Endothelial cell of umbilical vein (primary cell): ENCODE data around the gene PRKCQ. TPM values are rescaled to one million over a fixed set of nuclear protein-coding genes. Genes with fewer than 3 reads are reported as not detected.

Experiments used
- BruUV-seq: library from RNA; stranded (reverse); fragments of 400-500 nt; replicated peaks from 2 replicates; lab custom pipeline; 2021; lab: Mats Ljungman, UMichigan
- CTCF ChIA-PET: fragments of 300-600, 350-600 bp; sonication (Branson Sonifier 250); formaldehyde crosslinking; loops from one replicate; lab custom pipeline; 2021; ENCODE audit warnings: antibody characterized with exemption, inconsistent platforms; lab: Charles Lee
- POLR2A ChIA-PET: fragments of 300-600, 350-600 bp; sonication (Branson Sonifier 250); formaldehyde crosslinking; loops from one replicate; lab custom pipeline; 2021; ENCODE audit warnings: antibody characterized with exemption, inconsistent platforms; lab: Charles Lee
- DNase-seq: peaks from one replicate; pipeline ENCODE4 v3.0.0-alpha.2; 2011; ENCODE audit warnings: low read depth, low spot score
- FAIRE-seq: peaks from 2 replicates; lab custom pipeline; 2011; peaks lifted over from hg19 to GRCh38; lab: Jason Lieb, UNC
- H2AFZ ChIP-seq: 2 replicates; pipeline ENCODE4 v1.6.0; 2012; ENCODE audit warnings: low read depth, low read length, control low read depth, inconsistent platforms
- H3K27ac ChIP-seq: 2 replicates; pipeline ENCODE4 v1.5.1; 2011; ENCODE audit warnings: low read depth, mild to moderate bottlenecking, control low read depth, low read length, moderate library complexity; ENCODE audit not compliant: insufficient read depth
- H3K27me3 ChIP-seq, 2 experiments: 2 replicates each; pipeline versions ENCODE4 v1.6.0 to v1.6.1; 2011; ENCODE audit warnings: low read length in 2 of 2, mixed read lengths in 1 of 2; ENCODE audit not compliant: control insufficient read depth in 2 of 2, insufficient read depth in 2 of 2
- H3K36me3 ChIP-seq, 2 experiments: 2 replicates in 1 of 2; 3 replicates in 1 of 2; pipeline ENCODE4 v1.5.1; 2011; ENCODE audit warnings: low read length in 2 of 2, mild to moderate bottlenecking in 1 of 2, moderate library complexity in 1 of 2; ENCODE audit not compliant: control insufficient read depth in 2 of 2, insufficient read depth in 2 of 2; ENCODE audit errors: extremely low read depth in 1 of 2
- H3K4me1 ChIP-seq: 3 replicates; pipeline ENCODE4 v1.5.1; 2011; ENCODE audit warnings: mild to moderate bottlenecking, low read length; ENCODE audit not compliant: control insufficient read depth, insufficient read depth; ENCODE audit errors: extremely low read depth
- H3K4me2 ChIP-seq: 2 replicates; pipeline ENCODE4 v1.6.1; 2011; ENCODE audit warnings: low read length, control low read depth, mixed read lengths; ENCODE audit not compliant: insufficient read depth
- H3K4me3 ChIP-seq, 3 experiments: fragments of 200-600 bp in 1 of 3; sonication (generic), shearing (Covaris generic) in 1 of 3; replicated peaks in 1 of 3; 2 replicates each; pipeline ENCODE4 v1.5.1; 2011 to 2016; ENCODE audit warnings: control low read depth in 3 of 3, low read length in 3 of 3, mild to moderate bottlenecking in 2 of 3, inconsistent platforms in 1 of 3, low read depth in 1 of 3, moderate library complexity in 1 of 3; ENCODE audit not compliant: insufficient read depth in 1 of 3
- H3K79me2 ChIP-seq: 2 replicates; pipeline ENCODE4 v1.6.0; 2012; ENCODE audit warnings: low read length, inconsistent platforms; ENCODE audit not compliant: control insufficient read depth, insufficient read depth
- H3K9ac ChIP-seq: replicated peaks from 2 replicates; pipeline ENCODE3; 2011; ENCODE audit warnings: low read length, control low read depth; ENCODE audit not compliant: insufficient read depth; ENCODE audit errors: extremely low read depth
- H3K9me1 ChIP-seq: replicated peaks from 3 replicates; pipeline ENCODE4 v1.6.0; 2011; ENCODE audit warnings: mild to moderate bottlenecking, low read length; ENCODE audit not compliant: control insufficient read depth, insufficient read depth; ENCODE audit errors: extremely low read depth
- H3K9me3 ChIP-seq: replicated peaks from 2 replicates; pipeline ENCODE4 v1.5.1; 2012; ENCODE audit warnings: low read length, inconsistent platforms; ENCODE audit not compliant: control insufficient read depth, insufficient read depth
- H4K20me1 ChIP-seq: replicated peaks from 2 replicates; pipeline ENCODE3; 2011; ENCODE audit warnings: mild to moderate bottlenecking, low read length; ENCODE audit not compliant: control insufficient read depth, insufficient read depth; ENCODE audit errors: extremely low read depth
- EZH2 ChIP-seq: IDR thresholded peaks from 2 replicates; pipeline ENCODE4 v1.6.1; 2012; ENCODE audit warnings: borderline replicate concordance, low read depth, mild to moderate bottlenecking, moderate library complexity, low read length, inconsistent platforms; ENCODE audit not compliant: severe bottlenecking
- FOS ChIP-seq: IDR thresholded peaks from 2 replicates; pipeline ENCODE4 v1.6.1; 2011; ENCODE audit warnings: mild to moderate bottlenecking, low read length, moderate library complexity, borderline replicate concordance; ENCODE audit not compliant: insufficient read depth
- GATA2 ChIP-seq: IDR thresholded peaks from 2 replicates; pipeline ENCODE4 v1.7.0; 2011; ENCODE audit warnings: low read depth, mild to moderate bottlenecking, moderate library complexity, mixed read lengths, low read length; ENCODE audit not compliant: insufficient read length, insufficient read depth
- JUN ChIP-seq: IDR thresholded peaks from 2 replicates; pipeline ENCODE4 v1.6.1; 2011; ENCODE audit warnings: borderline replicate concordance, low read depth; ENCODE audit not compliant: insufficient read length, insufficient read depth
- MYC ChIP-seq: IDR thresholded peaks from one replicate; pipeline ENCODE4 v1.6.1; 2011; ENCODE audit warnings: mild to moderate bottlenecking, low read depth, low read length
- POLR2A ChIP-seq: IDR thresholded peaks from 2 replicates; pipeline ENCODE4 v1.6.1; 2012; ENCODE audit warnings: low read depth, mild to moderate bottlenecking, control low read depth, low read length
- POLR2AphosphoS5 ChIP-seq: IDR thresholded peaks from 2 replicates; pipeline ENCODE4 v1.6.1; 2012; ENCODE audit warnings: low read depth, mild to moderate bottlenecking, control low read depth, low read length, moderate library complexity; ENCODE audit not compliant: insufficient read depth
- dilution Hi-C: fragments of 300-500 bp; cut with MboI; formaldehyde crosslinking; loops from one replicate; pipeline ENCODE4 v1.15.0; 2019; ENCODE audit warnings: low sequenced_read_pairs; ENCODE audit not compliant: extremely low pct_ligation_motif_present
- intact Hi-C: fragments of 100-400 bp; cut with micrococcal nuclease; formaldehyde crosslinking; loops from one replicate; pipeline ENCODE4 v1.10.0; 2022
- polyA plus RNA-seq, 4 experiments: library from polyadenylated mRNA; depleted of rRNA in 3 of 4; stranded (reverse) in 3 of 4; unstranded in 1 of 4; fragments of >200 nt; gene quantifications; 2 replicates each; pipeline versions ENCODE4 v1.2.1 to v1.2.3, GENCODE V29; 2011 to 2012; ENCODE audit warnings: missing spikeins in 1 of 4
- total RNA-seq: library from RNA; stranded (reverse); gene quantifications from 2 replicates; pipeline ENCODE4 v1.2.3, GENCODE V29; 2021
- TF ChIP-seq, protein P1 (sequence below): IDR thresholded peaks from 2 replicates; pipeline ENCODE4 v1.6.1; 2011; ENCODE audit not compliant: insufficient read depth, insufficient read length
- TF ChIP-seq, protein P2 (sequence below), 2 donors: IDR thresholded peaks; 1 replicate in 1 of 2; 2 replicates in 1 of 2; pipeline ENCODE4 v1.5.1; 2011; ENCODE audit warnings: low read length in 2 of 2, mild to moderate bottlenecking in 2 of 2, moderate library complexity in 2 of 2, control low read depth in 1 of 2, inconsistent platforms in 1 of 2, low read depth in 1 of 2; ENCODE audit not compliant: insufficient read depth in 1 of 2; ENCODE audit errors: extremely low read depth in 1 of 2

Gene PRKCQ
- total and polyA plus RNA-seq, 2 donors (not counting 3 experiments of a cell fraction or from before 2014, with no cell fraction given) = 0.32 to 0.55 TPM

DNA sequence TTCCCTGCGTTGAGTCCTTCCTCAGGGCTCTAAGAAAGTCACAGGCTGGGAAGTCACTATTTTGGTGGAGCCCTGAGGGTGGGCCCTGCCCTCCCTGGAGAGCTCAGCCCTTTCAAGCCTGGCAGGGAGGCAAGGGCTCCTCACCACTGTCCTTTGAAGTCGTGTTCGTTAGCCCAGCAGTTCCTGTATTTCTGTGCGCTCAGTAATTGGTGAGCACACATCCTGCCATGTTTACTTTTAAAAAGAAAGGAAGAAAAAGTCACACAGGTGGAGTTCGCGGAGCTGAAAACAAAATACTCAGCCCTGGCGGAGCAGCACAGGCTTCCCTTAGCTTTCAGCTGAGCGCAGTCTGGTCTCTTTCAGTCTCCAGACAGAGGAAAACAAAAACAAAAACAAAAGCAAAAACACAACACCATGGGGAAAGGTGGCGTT is 37.1 kb downstream of the PRKCQ start:
- intact Hi-C loops (no loop called here), dilution Hi-C loops (no loop called here)
- Histone ChIP-seq H3K4me3 (no peak overlapping the region), H3K27ac (no peak overlapping the region), H2AFZ (no peak overlapping the region), H3K36me3 (no peaks in the 10 kb centered on the region), H3K9me1 (no peaks in the 10 kb centered on the region), H3K4me2 (no peak overlapping the region), H3K4me1 (no peaks in the 10 kb centered on the region), H3K9me3 (no peaks in the 10 kb centered on the region), H3K9ac (no peak overlapping the region), H3K79me2 (no peaks in the 10 kb centered on the region), H4K20me1 (no peaks in the 10 kb centered on the region), H3K27me3 (no peaks in the 10 kb centered on the region)
- ChIA-PET CTCF (no interaction called here), POLR2A (no interaction called here)
- FAIRE-seq = no peak
- no TSS peak for BruUV-seq
- no peak for DNase-seq
- TF ChIP-seq POLR2A (no peak), JUN (no peak), GATA2 (no peak), POLR2AphosphoS5 (no peak), MYC (no peak), EZH2 (no peak), FOS (no peak)
- TF ChIP-seq, protein P1, sequence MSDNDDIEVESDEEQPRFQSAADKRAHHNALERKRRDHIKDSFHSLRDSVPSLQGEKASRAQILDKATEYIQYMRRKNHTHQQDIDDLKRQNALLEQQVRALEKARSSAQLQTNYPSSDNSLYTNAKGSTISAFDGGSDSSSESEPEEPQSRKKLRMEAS = no peak
- TF ChIP-seq, protein P2, sequence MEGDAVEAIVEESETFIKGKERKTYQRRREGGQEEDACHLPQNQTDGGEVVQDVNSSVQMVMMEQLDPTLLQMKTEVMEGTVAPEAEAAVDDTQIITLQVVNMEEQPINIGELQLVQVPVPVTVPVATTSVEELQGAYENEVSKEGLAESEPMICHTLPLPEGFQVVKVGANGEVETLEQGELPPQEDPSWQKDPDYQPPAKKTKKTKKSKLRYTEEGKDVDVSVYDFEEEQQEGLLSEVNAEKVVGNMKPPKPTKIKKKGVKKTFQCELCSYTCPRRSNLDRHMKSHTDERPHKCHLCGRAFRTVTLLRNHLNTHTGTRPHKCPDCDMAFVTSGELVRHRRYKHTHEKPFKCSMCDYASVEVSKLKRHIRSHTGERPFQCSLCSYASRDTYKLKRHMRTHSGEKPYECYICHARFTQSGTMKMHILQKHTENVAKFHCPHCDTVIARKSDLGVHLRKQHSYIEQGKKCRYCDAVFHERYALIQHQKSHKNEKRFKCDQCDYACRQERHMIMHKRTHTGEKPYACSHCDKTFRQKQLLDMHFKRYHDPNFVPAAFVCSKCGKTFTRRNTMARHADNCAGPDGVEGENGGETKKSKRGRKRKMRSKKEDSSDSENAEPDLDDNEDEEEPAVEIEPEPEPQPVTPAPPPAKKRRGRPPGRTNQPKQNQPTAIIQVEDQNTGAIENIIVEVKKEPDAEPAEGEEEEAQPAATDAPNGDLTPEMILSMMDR (IDR thresholded peaks at IDR 0.05; ENCODE audit: extremely low read depth in 1 of 2, insufficient read depth in 1 of 2, low read depth in 1 of 2, low read length in 2 of 2) = no peak
